Liver (tissue), 3 donors: ENCODE measurements around the gene CDK10.

Experiments
- EGR1 ChIP-seq, 2 donors: IDR thresholded peaks; 2 replicates each; pipeline ENCODE4 v1.6.1; 2016 to 2018; ENCODE audit warnings: antibody characterized with exemption in 2 of 2, low read depth in 2 of 2
- JUND ChIP-seq, 2 donors: IDR thresholded peaks; 2 replicates each; pipeline ENCODE4 v1.6.1; 2016; ENCODE audit warnings: antibody characterized with exemption in 2 of 2
- RAD21 ChIP-seq, 2 donors: IDR thresholded peaks; 2 replicates each; pipeline ENCODE4 v1.6.1; 2016; ENCODE audit warnings: antibody characterized with exemption in 2 of 2, mild to moderate bottlenecking in 2 of 2
- RXRA ChIP-seq, 2 donors: IDR thresholded peaks; 2 replicates each; pipeline ENCODE4 v1.6.1; 2017 to 2018; ENCODE audit warnings: antibody characterized with exemption in 2 of 2, mild to moderate bottlenecking in 1 of 2
- SP1 ChIP-seq: IDR thresholded peaks from 2 replicates; pipeline ENCODE4 v1.6.1; 2018; ENCODE audit warnings: antibody characterized with exemption, mild to moderate bottlenecking
- TAF1 ChIP-seq: conservative IDR thresholded peaks from 2 replicates; pipeline ENCODE4 v1.6.1; 2016; ENCODE audit warnings: antibody characterized with exemption, mild to moderate bottlenecking
- TF ChIP-seq, protein P1 (sequence below): fragments of 150-350 bp; IDR thresholded peaks from 2 replicates; pipeline ENCODE4 v1.5.1; 2017; ENCODE audit warnings: improper control_type of control experiment, low read depth, low read length; ENCODE audit not compliant: missing input control
- TF ChIP-seq, protein P2 (sequence below): IDR thresholded peaks from 2 replicates; pipeline ENCODE4 v1.6.1; 2016; ENCODE audit warnings: antibody characterized with exemption, mild to moderate bottlenecking
- TF ChIP-seq, protein P3 (sequence below): IDR thresholded peaks from 2 replicates; pipeline ENCODE4 v1.6.1; 2016; ENCODE audit warnings: antibody characterized with exemption
- TF ChIP-seq, protein P4 (sequence below): IDR thresholded peaks from 2 replicates; pipeline ENCODE4 v1.6.1; 2016; ENCODE audit warnings: antibody characterized with exemption
- donor health status: healthy.
- donor health status: healthy.

DNA sequence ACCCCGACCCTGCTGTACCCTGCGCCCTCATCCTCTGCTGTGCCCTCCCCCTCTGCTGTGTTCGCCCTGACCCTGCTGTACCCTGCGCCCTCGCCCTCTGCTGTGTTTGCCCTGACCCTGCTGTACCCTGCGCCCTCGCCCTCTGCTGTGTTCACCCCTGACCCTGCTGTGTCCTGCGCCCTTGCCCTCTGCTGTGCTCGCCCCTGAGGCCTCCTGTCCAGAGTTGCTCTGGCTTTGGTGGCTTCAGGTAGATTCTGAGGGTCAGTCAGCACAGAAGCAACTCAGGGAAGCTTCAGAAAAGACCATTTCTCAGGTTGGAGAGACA lies 46.4 kb downstream of the CDK10 start:
- TF ChIP-seq, protein P1, sequence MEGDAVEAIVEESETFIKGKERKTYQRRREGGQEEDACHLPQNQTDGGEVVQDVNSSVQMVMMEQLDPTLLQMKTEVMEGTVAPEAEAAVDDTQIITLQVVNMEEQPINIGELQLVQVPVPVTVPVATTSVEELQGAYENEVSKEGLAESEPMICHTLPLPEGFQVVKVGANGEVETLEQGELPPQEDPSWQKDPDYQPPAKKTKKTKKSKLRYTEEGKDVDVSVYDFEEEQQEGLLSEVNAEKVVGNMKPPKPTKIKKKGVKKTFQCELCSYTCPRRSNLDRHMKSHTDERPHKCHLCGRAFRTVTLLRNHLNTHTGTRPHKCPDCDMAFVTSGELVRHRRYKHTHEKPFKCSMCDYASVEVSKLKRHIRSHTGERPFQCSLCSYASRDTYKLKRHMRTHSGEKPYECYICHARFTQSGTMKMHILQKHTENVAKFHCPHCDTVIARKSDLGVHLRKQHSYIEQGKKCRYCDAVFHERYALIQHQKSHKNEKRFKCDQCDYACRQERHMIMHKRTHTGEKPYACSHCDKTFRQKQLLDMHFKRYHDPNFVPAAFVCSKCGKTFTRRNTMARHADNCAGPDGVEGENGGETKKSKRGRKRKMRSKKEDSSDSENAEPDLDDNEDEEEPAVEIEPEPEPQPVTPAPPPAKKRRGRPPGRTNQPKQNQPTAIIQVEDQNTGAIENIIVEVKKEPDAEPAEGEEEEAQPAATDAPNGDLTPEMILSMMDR: no peak
- TF ChIP-seq, protein P2, sequence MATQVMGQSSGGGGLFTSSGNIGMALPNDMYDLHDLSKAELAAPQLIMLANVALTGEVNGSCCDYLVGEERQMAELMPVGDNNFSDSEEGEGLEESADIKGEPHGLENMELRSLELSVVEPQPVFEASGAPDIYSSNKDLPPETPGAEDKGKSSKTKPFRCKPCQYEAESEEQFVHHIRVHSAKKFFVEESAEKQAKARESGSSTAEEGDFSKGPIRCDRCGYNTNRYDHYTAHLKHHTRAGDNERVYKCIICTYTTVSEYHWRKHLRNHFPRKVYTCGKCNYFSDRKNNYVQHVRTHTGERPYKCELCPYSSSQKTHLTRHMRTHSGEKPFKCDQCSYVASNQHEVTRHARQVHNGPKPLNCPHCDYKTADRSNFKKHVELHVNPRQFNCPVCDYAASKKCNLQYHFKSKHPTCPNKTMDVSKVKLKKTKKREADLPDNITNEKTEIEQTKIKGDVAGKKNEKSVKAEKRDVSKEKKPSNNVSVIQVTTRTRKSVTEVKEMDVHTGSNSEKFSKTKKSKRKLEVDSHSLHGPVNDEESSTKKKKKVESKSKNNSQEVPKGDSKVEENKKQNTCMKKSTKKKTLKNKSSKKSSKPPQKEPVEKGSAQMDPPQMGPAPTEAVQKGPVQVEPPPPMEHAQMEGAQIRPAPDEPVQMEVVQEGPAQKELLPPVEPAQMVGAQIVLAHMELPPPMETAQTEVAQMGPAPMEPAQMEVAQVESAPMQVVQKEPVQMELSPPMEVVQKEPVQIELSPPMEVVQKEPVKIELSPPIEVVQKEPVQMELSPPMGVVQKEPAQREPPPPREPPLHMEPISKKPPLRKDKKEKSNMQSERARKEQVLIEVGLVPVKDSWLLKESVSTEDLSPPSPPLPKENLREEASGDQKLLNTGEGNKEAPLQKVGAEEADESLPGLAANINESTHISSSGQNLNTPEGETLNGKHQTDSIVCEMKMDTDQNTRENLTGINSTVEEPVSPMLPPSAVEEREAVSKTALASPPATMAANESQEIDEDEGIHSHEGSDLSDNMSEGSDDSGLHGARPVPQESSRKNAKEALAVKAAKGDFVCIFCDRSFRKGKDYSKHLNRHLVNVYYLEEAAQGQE: no peak
- TF ChIP-seq, protein P3, sequence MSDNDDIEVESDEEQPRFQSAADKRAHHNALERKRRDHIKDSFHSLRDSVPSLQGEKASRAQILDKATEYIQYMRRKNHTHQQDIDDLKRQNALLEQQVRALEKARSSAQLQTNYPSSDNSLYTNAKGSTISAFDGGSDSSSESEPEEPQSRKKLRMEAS: no peak
- TF ChIP-seq TAF1: no peak
- TF ChIP-seq EGR1 (IDR thresholded peaks at IDR 0.05; ENCODE audit: low read depth in 2 of 2): no peak
- no peak for TF ChIP-seq RAD21 (IDR thresholded peaks at IDR 0.05)
- TF ChIP-seq SP1: peak; percentile 50
- TF ChIP-seq, protein P4, sequence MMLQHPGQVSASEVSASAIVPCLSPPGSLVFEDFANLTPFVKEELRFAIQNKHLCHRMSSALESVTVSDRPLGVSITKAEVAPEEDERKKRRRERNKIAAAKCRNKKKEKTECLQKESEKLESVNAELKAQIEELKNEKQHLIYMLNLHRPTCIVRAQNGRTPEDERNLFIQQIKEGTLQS: no peak
- no peak for TF ChIP-seq JUND (IDR thresholded peaks at IDR 0.05)
- peak; percentile 18 to 94 for TF ChIP-seq RXRA (IDR thresholded peaks at IDR 0.05)
